ENCODE data around the gene PIP5K1B.

Gene PIP5K1B, protein sequence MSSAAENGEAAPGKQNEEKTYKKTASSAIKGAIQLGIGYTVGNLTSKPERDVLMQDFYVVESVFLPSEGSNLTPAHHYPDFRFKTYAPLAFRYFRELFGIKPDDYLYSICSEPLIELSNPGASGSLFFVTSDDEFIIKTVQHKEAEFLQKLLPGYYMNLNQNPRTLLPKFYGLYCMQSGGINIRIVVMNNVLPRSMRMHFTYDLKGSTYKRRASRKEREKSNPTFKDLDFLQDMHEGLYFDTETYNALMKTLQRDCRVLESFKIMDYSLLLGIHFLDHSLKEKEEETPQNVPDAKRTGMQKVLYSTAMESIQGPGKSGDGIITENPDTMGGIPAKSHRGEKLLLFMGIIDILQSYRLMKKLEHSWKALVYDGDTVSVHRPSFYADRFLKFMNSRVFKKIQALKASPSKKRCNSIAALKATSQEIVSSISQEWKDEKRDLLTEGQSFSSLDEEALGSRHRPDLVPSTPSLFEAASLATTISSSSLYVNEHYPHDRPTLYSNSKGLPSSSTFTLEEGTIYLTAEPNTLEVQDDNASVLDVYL

DNA sequence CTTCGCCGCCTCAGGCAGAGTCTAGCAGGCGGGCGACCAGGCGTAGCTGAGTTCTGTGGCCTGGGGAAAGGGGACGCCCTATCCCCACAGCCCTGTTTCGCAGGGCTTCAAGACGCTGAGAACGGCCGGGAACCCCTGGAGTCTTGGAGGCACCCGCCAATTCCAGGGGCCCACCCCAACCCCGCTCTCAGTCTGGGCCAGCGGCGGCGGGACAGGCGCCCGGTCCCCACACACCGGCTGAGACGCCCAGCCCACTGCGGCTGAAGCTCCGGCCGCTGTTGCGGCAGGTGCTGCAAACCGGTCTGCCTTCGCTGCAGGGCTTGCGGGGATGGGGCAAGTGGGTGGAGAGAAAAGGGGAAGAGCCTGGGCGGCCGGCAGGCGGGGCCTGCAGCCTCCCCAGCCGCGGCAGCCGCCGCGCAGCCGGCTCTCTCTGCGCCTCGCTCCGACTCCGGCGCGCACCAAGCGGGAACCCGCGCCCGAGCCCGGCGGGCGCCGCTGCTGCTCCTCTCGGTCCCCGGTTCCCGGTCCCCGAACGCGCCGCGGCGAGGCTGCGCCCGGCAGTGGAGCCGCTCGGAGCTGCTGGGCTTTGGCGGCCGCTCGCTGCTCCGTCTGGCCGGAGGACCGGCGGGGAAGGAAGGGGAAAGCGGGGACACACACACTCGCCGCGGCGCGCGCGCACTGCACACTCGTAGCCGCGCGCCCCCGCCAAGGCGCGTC lies at the start of gene PIP5K1B:
Gene PIP5K1B, plus strand, starts transcription at position 427 of the 717 bp plus-strand sequence. CDS start 117,375 bp downstream, outside the sequence.
- Histone ChIP-seq H3K27me3 (replicated peaks; ENCODE audit: insufficient read depth, low read length) (no peaks in the 10 kb centered on the region), H3K4me3 (ENCODE audit: low read length) (peak within 1 kb of the TSS; percentile 81), H3K36me3 (replicated peaks; ENCODE audit: insufficient read depth, low read length) (no peaks in the 10 kb centered on the region), H3K79me2 (ENCODE audit: low read length) (peaks cover 41% of the 10 kb centered on the region), H3K9me3 (replicated peaks; ENCODE audit: insufficient read depth, low read length) (no peaks in the 10 kb centered on the region), H3K4me2 (ENCODE audit: low read depth, low read length) (peak within 1 kb of the TSS; percentile 99), H3K9me2 (replicated peaks; ENCODE audit: insufficient read depth, low read length) (no peaks in the 10 kb centered on the region), H3F3A (ENCODE audit: insufficient read depth, low read length) (peaks cover 15% of the 10 kb centered on the region), H3K9ac (ENCODE audit: low read length) (peak within 1 kb of the TSS; percentile 68), H4K20me1 (ENCODE audit: insufficient read depth, low read length) (no peaks in the 10 kb centered on the region), H3K27ac (ENCODE audit: low read length) (peak within 1 kb of the TSS; percentile 64; the same call in 1 of the 2 replicates), H2AFZ (ENCODE audit: low read length) (peak within 1 kb of the TSS; percentile 88), H3K4me1 (ENCODE audit: low read length) (peaks cover 32% of the 10 kb centered on the region)
- peak; percentile 91 for DNase-seq
- no peak for TF ChIP-seq EZH2 (optimal IDR thresholded peaks at IDR 0.05; ENCODE audit: low read depth, low read length)
- TF ChIP-seq EZH2phosphoT487 (IDR thresholded peaks at IDR 0.05; ENCODE audit: low read length): no peak
- TF ChIP-seq, protein P1, sequence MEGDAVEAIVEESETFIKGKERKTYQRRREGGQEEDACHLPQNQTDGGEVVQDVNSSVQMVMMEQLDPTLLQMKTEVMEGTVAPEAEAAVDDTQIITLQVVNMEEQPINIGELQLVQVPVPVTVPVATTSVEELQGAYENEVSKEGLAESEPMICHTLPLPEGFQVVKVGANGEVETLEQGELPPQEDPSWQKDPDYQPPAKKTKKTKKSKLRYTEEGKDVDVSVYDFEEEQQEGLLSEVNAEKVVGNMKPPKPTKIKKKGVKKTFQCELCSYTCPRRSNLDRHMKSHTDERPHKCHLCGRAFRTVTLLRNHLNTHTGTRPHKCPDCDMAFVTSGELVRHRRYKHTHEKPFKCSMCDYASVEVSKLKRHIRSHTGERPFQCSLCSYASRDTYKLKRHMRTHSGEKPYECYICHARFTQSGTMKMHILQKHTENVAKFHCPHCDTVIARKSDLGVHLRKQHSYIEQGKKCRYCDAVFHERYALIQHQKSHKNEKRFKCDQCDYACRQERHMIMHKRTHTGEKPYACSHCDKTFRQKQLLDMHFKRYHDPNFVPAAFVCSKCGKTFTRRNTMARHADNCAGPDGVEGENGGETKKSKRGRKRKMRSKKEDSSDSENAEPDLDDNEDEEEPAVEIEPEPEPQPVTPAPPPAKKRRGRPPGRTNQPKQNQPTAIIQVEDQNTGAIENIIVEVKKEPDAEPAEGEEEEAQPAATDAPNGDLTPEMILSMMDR (IDR thresholded peaks at IDR 0.05; ENCODE audit: low read length): no peak

DNA sequence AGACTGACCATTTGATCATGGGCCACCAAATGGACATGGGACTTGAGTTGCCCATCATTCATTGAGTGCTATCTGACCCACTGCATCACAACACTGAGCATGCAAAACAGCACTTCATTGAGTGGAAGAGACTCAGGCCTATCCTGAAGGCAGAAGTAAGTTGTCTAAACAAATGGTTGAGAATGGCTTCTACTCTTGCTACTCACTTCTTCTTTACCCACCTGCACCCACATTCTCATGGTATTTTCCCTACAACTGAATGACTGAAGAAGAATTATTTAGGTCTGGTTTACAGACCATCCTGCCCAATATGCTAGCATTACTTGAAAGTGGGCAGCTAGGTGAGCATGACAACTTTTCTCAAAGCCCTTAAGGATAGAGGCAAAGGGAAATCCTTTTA lies 41.0 kb upstream of the PIP5K1B start:
- Histone ChIP-seq H4K20me1 (ENCODE audit: insufficient read depth, low read length) (no peaks in the 10 kb centered on the region), H2AFZ (ENCODE audit: low read length) (no peak overlapping the region), H3K4me1 (ENCODE audit: low read length) (no peaks in the 10 kb centered on the region), H3K27me3 (replicated peaks; ENCODE audit: insufficient read depth, low read length) (no peaks in the 10 kb centered on the region), H3K9ac (ENCODE audit: low read length) (no peak overlapping the region), H3K4me3 (ENCODE audit: low read length) (no peak overlapping the region), H3K36me3 (replicated peaks; ENCODE audit: insufficient read depth, low read length) (no peaks in the 10 kb centered on the region), H3K9me3 (replicated peaks; ENCODE audit: insufficient read depth, low read length) (no peaks in the 10 kb centered on the region), H3K9me2 (replicated peaks; ENCODE audit: insufficient read depth, low read length) (no peaks in the 10 kb centered on the region), H3F3A (ENCODE audit: insufficient read depth, low read length) (no peaks in the 10 kb centered on the region), H3K79me2 (ENCODE audit: low read length) (no peaks in the 10 kb centered on the region), H3K27ac (ENCODE audit: low read length) (no peak overlapping the region), H3K4me2 (ENCODE audit: low read depth, low read length) (no peak overlapping the region)
- no peak for DNase-seq
- no peak for TF ChIP-seq EZH2phosphoT487 (IDR thresholded peaks at IDR 0.05; ENCODE audit: low read length)

DNA sequence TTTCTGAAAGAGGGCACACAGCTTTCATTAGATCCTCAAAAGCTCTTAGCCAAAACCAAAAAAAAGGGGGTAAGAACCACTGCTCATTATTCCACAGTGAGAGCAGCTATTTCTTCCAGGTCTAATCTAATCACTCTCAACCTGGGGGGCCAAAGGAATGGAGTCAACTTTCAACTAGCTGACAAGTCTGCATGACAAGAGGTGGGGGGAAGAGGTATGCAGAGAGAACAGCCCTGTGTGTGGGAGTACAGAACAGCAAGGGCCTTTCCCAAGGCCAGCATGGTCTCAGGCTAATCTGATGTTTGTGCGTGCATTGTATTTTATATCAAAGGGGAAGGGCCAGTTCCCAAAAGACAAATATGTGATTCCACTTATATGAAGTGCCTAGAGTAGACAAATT lies 36.9 kb upstream of the PIP5K1B start:
- Histone ChIP-seq H3K4me2 (ENCODE audit: low read depth, low read length) (no peak overlapping the region), H3K9me2 (replicated peaks; ENCODE audit: insufficient read depth, low read length) (no peaks in the 10 kb centered on the region), H3K4me3 (ENCODE audit: low read length) (no peak overlapping the region), H3K9me3 (replicated peaks; ENCODE audit: insufficient read depth, low read length) (no peaks in the 10 kb centered on the region), H3K36me3 (replicated peaks; ENCODE audit: insufficient read depth, low read length) (no peaks in the 10 kb centered on the region), H2AFZ (ENCODE audit: low read length) (no peak overlapping the region), H3K9ac (ENCODE audit: low read length) (no peak overlapping the region), H3K27me3 (replicated peaks; ENCODE audit: insufficient read depth, low read length) (no peaks in the 10 kb centered on the region), H3F3A (ENCODE audit: insufficient read depth, low read length) (no peaks in the 10 kb centered on the region), H3K4me1 (ENCODE audit: low read length) (no peaks in the 10 kb centered on the region), H4K20me1 (ENCODE audit: insufficient read depth, low read length) (no peaks in the 10 kb centered on the region), H3K27ac (ENCODE audit: low read length) (no peak overlapping the region), H3K79me2 (ENCODE audit: low read length) (no peaks in the 10 kb centered on the region)
- TF ChIP-seq EZH2 (optimal IDR thresholded peaks at IDR 0.05; ENCODE audit: low read depth, low read length): no peak
- TF ChIP-seq, protein P1 (IDR thresholded peaks at IDR 0.05; ENCODE audit: low read length): no peak
- TF ChIP-seq EZH2phosphoT487 (IDR thresholded peaks at IDR 0.05; ENCODE audit: low read length): no peak
- DNase-seq: no peak

Data from MM.1S (cell line).